MG63 (cell line): ENCODE measurements around the gene MS4A10. TPM values are rescaled to one million over a fixed set of nuclear protein-coding genes. Genes with fewer than 3 reads are reported as not detected.
A peak's percentile ranks its signal among the peaks of the same experiment; 100 is the strongest.

Experiments used
- DNase-seq: peaks from one replicate; pipeline ENCODE4 v3.0.0-alpha.2; 2020
- H3K27me3 ChIP-seq: fragments of 250-450 bp; sonication (Bioruptor Pico); 2 replicates; pipeline ENCODE4 v1.5.1; 2020; ENCODE audit warnings: mild to moderate bottlenecking, moderate library complexity
- H3K36me3 ChIP-seq: fragments of 250-450 bp; sonication (Bioruptor Pico); 2 replicates; pipeline ENCODE4 v1.5.1; 2020; ENCODE audit warnings: mild to moderate bottlenecking, moderate library complexity
- H3K4me3 ChIP-seq: fragments of 250-450 bp; sonication (Bioruptor Pico); 2 replicates; pipeline ENCODE4 v1.5.1; 2020; ENCODE audit warnings: mild to moderate bottlenecking, moderate library complexity
- H3K9me3 ChIP-seq: fragments of 250-450 bp; sonication (Bioruptor Pico); 2 replicates; pipeline ENCODE4 v1.5.1; 2020; ENCODE audit warnings: mild to moderate bottlenecking, moderate library complexity
- total RNA-seq: library from RNA; depleted of rRNA; stranded (reverse); fragments of >200 nt; shearing (Covaris generic); gene quantifications from 2 replicates; pipeline ENCODE4 v1.2.3, GENCODE V29; 2014; ENCODE audit warnings: low replicate concordance

MS4A10 gene
- total RNA-seq, 1 experiment from 2014 or later, result not detected

DNA sequence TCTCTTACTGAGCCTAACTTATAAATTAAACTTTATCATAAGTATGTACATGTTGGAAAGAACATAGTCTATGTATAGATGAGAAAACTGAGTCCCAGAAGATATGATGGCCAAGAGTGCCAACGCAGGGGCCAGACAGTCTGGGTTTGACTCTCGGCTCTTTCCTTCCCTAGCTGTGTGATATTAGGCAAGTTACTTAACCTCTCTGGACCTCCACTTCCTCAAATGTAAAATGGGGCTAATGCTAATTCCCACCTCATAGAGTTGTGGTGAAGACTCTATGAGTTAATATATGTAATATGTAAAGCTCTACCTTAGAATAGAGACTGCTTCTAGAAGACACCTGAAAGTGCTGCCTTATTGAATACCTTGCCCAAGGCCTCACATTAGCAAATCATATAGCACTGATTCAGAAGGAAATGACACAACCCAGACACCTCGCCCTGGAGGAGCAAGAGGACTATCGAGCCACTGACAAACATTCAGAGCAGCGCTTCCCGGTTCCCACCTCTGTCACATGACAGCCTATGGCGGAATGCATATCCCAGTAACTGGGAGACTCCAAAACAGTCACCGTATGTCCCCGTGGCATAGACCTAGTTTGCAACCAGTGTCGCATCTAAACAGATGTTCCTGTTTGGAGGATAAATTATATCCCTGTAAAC is 45.5 kb downstream of the MS4A10 start:
- H3K36me3 ChIP-seq, result no peaks in the 10 kb centered on the region
- no peak for DNase-seq
- H3K27me3 ChIP-seq, result no peaks in the 10 kb centered on the region
- H3K9me3 ChIP-seq, result no peaks in the 10 kb centered on the region
- no peak overlapping the region for H3K4me3 ChIP-seq

DNA sequence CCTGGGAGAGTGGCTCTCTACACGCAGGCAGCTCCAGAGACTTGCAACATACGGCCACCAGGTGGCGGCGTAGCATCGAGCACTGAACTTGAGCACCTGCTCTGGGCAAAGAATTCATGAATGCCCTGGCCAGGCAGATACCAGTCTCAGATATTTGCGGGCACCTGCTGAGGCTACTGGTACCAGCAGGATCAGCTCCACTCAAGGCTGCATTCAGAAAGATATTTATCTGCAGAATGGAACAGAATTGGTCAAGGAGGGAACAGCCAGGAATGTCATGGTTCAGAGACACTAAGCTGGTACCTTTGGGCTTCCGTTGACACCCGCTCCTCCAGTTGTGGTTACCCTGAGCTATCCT is 46.0 kb downstream of the MS4A10 start:
- Histone ChIP-seq H3K9me3 (no peaks in the 10 kb centered on the region), H3K27me3 (no peaks in the 10 kb centered on the region), H3K36me3 (no peaks in the 10 kb centered on the region), H3K4me3 (no peak overlapping the region)
- DNase-seq, result peak; percentile 65

DNA sequence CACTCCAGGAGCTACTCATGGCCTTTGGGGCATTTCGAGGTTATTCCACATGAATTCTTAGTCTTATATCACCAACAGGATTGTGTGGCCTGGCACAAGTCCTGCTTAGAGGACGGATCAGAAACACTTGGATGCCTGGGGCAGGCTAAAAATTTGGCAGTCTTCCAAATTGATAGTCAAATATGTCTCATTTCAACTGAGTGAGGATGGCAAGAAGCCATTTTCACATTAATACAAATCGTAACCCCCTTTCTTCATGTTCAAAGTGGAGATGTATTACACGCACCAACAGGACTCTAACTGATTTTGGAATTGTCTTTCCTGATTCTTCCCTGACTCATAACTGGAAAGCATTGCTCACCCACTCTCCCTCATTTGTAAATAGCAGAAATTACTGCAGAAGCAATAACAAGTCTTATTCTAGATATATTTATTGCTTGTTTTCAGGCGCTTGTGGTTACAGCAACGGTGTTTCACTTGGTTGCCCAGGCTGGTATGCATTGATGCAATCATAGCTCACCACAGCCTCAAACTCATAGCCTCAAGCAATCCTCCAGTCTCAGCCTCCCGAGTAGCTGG is 46.5 kb downstream of the MS4A10 start:
- no peaks in the 10 kb centered on the region for H3K9me3 ChIP-seq
- no peaks in the 10 kb centered on the region for H3K36me3 ChIP-seq
- H3K4me3 ChIP-seq, result no peak overlapping the region
- H3K27me3 ChIP-seq, result no peaks in the 10 kb centered on the region
- peak; percentile 48 for DNase-seq

DNA sequence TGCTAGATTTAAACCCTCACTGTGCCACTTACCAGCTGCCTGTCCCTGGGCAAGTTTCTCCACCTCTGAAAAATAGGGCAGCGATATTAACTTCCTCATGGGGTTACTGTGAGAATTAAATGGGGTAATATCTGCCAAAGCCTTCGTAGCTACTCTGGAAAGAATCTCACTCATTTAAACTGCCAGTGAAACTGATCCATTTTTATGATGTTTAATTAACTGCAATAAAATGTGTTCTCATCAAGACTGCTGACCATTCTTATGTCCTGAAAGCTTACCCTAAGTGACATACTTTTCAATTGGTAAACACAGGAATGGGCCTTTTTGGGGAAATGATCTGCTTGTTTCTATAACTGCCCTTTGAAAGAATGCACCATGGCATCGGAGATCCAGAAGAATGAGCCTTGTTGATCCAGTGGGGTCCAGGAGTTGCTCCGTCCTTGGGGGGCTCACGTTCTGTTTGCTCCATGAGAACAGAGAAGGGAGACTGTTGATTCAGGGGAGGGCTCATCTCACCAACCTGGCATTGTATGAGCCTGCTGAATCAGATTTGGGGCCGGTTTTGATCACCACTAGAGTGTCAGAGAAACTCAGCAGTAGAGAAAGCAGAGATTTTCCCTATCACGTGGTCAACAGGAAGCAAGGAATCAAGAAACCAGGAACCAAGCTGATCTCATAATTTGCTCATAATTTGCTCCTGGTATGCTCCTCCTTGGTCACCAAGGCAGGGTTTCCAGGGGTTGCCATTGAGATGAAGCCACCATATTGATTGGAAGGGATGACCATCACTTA is 49.8 kb downstream of the MS4A10 start:
- Histone ChIP-seq H3K9me3 (no peaks in the 10 kb centered on the region), H3K4me3 (no peak overlapping the region), H3K36me3 (no peaks in the 10 kb centered on the region), H3K27me3 (no peaks in the 10 kb centered on the region)
- DNase-seq, result no peak

DNA sequence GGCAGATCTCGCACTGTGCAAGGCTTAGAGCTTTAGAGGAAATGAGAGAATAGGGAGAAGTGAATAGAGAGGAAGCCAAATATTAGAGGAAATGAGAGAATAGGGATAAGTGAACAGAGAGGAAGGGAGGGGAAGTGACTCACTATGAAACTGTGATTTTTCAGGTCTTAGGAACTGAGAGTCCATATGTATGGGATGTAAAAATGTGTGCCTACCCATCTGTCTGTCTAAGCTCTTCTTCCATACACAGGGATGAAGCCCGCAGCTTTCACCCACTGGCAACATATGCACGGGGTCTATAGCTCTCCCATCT is 50.4 kb downstream of the MS4A10 start:
- Histone ChIP-seq H3K27me3 (no peaks in the 10 kb centered on the region), H3K9me3 (no peaks in the 10 kb centered on the region), H3K36me3 (no peaks in the 10 kb centered on the region), H3K4me3 (no peak overlapping the region)
- DNase-seq, result no peak

DNA sequence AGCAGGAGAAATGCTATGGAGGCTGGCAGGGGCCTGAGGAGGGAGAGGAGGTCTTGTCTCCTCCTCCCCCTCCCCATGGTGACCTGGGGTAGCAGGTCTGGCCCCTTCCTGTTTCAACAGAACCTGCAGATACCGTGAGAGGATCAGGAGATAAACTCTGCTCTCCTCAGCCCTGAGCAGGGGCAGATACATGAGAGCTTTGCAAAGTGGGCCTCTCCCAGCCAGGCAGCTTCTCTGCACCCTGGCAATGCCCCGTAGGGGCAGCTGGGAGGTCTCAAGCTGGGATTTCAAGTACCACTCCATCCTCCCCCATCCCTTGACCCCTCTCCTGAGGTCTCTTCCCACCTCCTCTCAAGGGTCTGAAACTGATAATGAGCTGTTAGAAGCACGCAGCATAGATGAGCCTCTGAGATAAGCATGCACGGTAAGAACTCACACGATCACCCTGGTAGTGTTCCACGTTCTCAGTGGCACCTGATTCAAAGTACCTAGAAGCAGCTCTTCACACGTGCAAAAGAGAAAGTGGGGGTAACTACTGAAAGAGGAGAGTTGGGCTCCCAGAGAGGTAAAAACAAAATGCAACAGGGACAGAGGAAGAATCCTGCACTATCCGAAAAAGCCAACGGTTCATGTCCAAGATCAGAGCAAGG is 51.9 kb downstream of the MS4A10 start:
- no peak overlapping the region for H3K4me3 ChIP-seq
- no peaks in the 10 kb centered on the region for H3K36me3 ChIP-seq
- H3K27me3 ChIP-seq, result no peaks in the 10 kb centered on the region
- H3K9me3 ChIP-seq, result no peaks in the 10 kb centered on the region
- DNase-seq, result no peak

DNA sequence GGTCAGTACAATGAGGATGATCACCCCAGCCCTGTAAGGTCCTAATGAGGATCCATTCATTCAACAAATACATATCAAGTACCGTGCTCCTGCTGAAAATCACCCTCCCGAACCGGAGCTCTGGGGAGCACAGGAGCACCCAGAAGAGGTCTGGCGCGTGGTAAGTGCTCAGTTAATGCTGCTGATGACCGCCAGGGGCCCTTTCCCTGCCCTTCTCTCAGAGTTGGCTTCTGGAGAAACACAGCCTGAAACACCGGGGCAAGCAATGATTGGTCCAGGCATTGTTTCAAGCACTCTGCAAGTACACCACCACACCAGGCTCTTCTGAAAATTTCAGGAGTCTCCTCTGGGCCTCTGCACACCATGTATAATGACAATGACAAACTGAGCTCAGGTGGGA is 53.0 kb downstream of the MS4A10 start:
- no peaks in the 10 kb centered on the region for H3K27me3 ChIP-seq
- no peak overlapping the region for H3K4me3 ChIP-seq
- 0 out of 2 replicates have a peak, but pooled peaks cover 2% of the 10 kb centered on the region for H3K36me3 ChIP-seq
- H3K9me3 ChIP-seq, result no peaks in the 10 kb centered on the region
- DNase-seq, result no peak

DNA sequence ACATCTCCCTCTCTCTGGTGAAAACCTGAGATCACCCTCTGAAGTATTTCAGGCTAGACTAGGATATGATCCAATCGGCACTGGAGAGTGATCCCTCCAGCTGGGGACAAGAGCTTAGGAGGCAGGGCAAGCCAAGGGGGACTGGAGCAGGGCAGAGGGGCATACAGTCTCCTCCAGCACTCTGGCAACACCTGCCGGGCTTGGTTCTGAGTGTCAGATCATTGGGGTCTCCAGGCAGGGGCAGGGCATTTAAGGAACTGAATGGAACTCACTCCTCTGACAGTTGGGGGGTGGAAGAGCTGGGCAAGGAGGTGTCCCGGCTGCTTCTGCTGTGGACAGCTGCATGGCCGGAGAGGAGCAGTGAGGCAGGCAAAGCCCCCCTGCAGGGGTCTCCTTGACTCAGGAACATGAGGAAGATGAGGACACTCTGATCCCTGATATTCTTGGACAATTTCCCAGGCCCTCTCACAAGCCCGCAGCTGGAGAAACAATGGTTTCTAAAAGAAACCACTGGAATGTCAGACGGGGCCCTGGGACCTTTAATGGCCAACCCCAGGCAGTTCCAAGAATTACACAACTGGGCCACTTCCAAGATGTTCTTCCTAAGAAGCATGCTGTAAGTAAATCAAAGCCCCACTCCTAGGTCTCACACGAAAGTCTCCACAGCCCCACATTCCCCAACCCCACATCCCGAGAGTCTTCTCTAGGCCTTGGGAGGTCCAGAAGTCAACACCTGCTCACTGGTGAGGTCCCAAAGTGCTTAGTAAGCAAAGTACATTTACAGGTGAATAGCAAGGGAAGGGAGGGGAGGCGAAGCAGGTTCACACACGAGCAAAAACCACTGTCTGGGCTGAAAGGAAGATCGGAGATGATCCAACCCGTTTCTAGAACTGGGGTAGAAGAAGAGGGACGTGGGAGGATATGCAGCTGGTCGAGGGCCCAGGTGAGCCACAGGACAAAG is 55.6 kb downstream of the MS4A10 start:
- peak; percentile 56 for DNase-seq
- H3K9me3 ChIP-seq, result no peaks in the 10 kb centered on the region
- peaks cover 17% of the 10 kb centered on the region for H3K36me3 ChIP-seq
- H3K27me3 ChIP-seq, result no peaks in the 10 kb centered on the region
- H3K4me3 ChIP-seq, result no peak overlapping the region

DNA sequence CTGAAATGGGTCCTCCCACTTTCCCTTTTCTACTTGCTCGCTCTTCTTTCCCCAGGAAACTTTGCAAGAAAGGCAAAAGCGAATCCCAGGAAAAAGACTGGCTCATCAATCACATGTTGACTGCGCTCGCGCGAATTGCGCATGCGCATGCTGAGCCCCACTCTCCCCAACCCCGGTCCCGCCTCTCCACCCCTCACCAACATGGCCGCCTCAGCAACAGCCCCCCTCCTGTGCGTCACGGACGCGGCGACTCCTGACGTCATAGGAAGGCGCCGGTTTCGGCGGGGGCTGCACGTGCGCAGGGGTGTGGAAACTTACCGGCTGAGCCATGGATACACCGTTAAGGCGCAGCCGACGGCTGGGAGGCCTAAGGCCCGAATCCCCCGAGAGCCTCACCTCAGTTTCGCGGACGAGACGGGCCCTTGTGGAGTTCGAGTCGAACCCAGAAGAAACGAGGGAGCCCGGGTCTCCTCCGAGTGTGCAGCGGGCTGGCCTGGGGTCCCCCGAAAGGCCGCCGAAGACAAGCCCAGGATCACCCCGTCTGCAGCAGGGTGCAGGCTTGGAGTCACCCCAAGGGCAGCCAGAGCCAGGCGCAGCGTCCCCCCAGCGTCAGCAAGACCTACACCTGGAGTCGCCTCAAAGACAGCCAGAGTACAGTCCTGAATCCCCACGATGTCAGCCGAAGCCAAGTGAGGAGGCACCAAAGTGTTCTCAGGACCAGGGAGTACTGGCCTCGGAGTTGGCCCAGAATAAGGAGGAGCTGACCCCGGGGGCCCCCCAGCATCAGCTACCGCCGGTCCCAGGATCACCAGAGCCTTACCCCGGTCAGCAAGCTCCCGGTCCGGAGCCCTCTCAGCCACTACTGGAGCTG is 56.9 kb downstream of the MS4A10 start, which contains the start of gene CCDC86:
Gene CCDC86, plus strand, starts transcription at position 317 of the 871 bp plus-strand sequence. Its CDS starts 12 bp downstream, at position 329.
- Histone ChIP-seq H3K9me3 (no peaks in the 10 kb centered on the region), H3K4me3 (peak within 1 kb of the TSS; percentile 96), H3K27me3 (no peaks in the 10 kb centered on the region), H3K36me3 (peaks cover 17% of the 10 kb centered on the region)
- DNase-seq, result peak; percentile 96

DNA sequence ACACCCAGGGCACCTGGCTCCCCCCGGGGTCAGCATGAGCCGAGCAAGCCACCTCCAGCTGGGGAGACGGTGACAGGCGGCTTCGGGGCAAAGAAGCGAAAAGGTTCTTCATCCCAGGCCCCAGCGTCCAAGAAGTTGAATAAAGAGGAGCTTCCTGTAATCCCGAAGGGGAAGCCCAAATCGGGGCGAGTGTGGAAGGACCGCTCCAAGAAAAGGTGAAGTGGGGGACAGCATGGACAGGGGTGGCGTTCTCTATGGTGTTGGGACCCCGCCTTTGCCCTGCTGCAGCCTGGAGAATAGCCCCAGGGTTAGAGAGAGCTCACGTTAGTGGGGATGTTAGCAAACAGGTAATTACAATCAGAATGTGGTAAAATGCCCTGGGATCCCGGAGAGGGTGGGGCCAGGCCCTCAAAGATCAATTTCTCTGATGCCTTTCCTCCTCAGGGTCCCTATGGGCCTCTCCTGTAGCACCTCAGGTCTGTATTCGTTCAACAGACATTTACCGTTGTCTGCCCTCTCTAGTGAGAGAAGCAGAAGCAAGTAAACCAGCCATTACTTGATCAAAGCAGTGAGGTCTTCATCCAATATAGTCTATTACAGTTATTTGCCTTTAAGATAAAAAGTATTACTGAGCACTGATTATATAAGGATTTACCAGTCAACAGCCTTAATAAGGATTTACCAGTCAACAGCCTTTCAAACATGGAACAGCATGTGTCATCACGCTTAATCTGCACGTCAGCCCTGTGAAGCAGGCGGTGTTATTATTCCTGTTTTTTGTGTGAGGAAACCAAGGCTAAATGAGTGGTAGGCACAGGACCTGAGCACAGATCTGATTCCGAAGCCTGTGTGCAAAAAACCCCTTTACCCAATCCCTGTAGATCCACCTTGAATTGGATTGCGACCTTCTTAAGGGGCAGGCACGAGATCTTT is 57.8 kb downstream of the MS4A10 start:
- H3K4me3 ChIP-seq, result peak overlapping the region; percentile 96
- DNase-seq, result no peak
- H3K36me3 ChIP-seq, result peaks cover 25% of the 10 kb centered on the region

DNA sequence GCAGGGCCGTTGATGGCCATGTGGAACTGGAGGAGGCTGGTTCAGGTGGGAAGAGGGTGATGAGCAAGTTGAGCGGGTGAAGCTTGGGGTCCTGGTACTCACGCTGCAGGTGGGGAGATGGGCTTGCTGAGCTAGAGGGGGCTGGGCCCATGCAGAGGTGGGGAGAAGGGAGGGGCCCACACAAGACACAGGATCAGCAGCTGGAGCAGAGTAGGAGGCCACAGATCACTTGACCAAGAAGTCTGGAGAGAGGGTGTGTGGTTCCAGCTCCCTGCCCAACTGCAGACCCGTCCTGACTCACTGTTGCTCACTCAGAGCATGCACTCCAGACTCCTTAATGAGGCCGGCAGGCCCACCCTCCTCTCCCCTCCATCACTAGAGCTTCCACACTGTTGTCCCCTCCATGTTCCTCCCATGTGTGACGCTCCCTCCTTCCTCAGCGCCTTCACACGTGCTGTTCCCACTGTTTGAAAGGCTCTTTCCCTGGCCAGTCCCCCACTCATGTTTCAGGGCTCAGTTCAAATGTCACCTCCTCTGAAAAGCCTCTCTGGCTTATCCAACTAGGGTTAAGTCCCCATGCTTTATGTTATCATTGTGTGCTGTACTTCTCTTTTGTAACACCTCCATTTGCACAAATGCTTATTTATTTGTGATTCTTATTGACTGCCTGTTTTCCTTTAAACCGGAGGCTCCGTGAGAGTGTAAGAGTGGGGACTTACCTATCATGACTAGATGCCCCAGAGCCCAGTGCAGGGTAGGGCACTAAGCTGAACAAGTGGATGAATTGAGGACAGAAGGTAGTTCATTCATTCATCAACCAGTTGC is 59.1 kb downstream of the MS4A10 start:
- Histone ChIP-seq H3K4me3 (peak overlapping the region; percentile 96), H3K36me3 (peaks cover 38% of the 10 kb centered on the region), H3K9me3 (no peaks in the 10 kb centered on the region), H3K27me3 (no peaks in the 10 kb centered on the region)
- DNase-seq, result peak; percentile 35

More for the DNA sequence above, 57.8 kb downstream of the MS4A10 start:
- no peaks in the 10 kb centered on the region for H3K27me3 ChIP-seq
- no peaks in the 10 kb centered on the region for H3K9me3 ChIP-seq

DNA sequence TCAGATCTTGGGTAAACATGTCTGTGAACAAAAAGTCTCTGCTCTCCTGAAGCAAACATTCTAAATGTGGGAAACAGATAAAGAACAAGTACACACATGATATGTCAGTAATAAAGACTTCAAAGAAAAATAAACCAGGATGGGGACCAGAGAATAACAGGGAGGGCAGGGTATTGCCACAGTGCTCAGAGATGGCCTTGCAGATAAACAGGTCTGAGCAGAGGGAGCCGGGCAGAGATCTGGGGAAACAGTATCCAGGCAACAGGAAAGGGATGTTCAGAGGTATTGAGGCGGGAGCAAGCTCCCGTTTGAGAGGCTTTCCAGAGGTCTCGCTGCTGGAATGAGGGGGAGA is 59.7 kb downstream of the MS4A10 start:
- no peak overlapping the region; the same call in 1 of the 2 replicates for H3K4me3 ChIP-seq

DNA sequence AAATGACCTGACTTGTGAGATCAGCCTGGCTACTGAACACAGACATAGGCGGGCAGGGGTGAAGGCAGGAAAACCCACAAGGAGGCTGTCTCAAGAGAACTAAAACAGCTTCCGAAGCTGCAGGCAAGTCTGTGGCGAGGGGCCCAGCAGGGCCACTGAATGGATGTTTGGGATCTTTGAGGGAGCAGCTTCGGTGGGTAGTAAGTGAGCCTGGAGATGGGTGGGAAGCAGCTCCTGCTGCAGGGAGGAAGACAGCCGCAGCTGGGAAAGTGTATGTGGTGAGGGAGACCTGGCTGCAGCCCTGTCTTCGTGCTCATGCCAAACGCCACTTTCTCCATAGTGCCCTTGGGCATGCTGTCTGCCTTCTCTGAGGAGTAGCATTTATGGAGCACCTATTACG is 60.2 kb downstream of the MS4A10 start:
- DNase-seq, result no peak
- Histone ChIP-seq H3K27me3 (no peaks in the 10 kb centered on the region), H3K4me3 (no peak overlapping the region), H3K36me3 (peaks cover 42% of the 10 kb centered on the region), H3K9me3 (no peaks in the 10 kb centered on the region)

More for the DNA sequence above, 59.7 kb downstream of the MS4A10 start:
- no peaks in the 10 kb centered on the region for H3K9me3 ChIP-seq
- peaks cover 42% of the 10 kb centered on the region for H3K36me3 ChIP-seq
- no peaks in the 10 kb centered on the region for H3K27me3 ChIP-seq
- DNase-seq, result no peak

DNA sequence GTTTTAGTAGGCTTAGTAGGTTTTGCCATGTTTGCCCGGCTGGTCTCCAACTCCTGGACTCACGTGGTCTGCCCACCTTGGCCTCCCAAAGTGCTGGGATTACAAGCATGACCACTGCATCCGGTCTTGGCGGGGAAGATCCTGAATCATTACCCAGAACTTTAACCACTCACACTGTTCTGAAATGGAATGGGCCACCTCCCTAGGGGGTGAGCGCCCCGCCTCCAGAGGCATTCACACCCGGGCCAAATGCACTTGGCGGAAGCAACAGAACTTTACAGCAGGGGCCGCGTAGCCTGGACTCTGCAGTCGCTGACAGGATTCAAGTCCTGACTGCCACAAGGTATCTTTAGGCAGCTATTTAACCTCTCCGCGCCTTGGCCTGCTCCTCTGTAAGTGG is 62.1 kb downstream of the MS4A10 start:
- no peak for DNase-seq
- H3K36me3 ChIP-seq, result peaks cover 40% of the 10 kb centered on the region
- H3K4me3 ChIP-seq, result no peak overlapping the region
- H3K27me3 ChIP-seq, result no peaks in the 10 kb centered on the region
- H3K9me3 ChIP-seq, result no peaks in the 10 kb centered on the region
